Peyer's patch (tissue), 4 donors: ENCODE data around the gene AARS2. TPM values are rescaled to one million over a fixed set of nuclear protein-coding genes. Genes with fewer than 3 reads are reported as not detected.

Experiments used
- DNase-seq, 3 donors: peaks; one replicate each; pipeline ENCODE4 v3.0.0-alpha.2; 2017 to 2019
- H3K27ac ChIP-seq, 4 donors: fragments of 200-600 bp; sonication (generic); one replicate each; pipeline ENCODE4 v1.5.1; 2016 to 2019
- H3K27me3 ChIP-seq, 2 donors: fragments of 200-600 bp; sonication (generic); one replicate each; pipeline ENCODE4 v1.5.1; 2019
- H3K36me3 ChIP-seq, 3 donors: fragments of 200-600 bp; sonication (generic); one replicate each; pipeline ENCODE4 v1.5.1; 2016 to 2019
- H3K4me1 ChIP-seq, 4 donors: fragments of 200-600 bp; sonication (generic); one replicate each; pipeline ENCODE4 v1.5.1; 2016 to 2019
- H3K4me3 ChIP-seq, 4 donors: fragments of 200-600 bp; sonication (generic); 1 replicate in 3 of 4; 2 replicates in 1 of 4; pipeline ENCODE4 v1.5.1; 2016 to 2019; ENCODE audit warnings: mild to moderate bottlenecking in 1 of 4
- H3K9me3 ChIP-seq, 4 donors: fragments of 200-600 bp; sonication (generic); one replicate each; pipeline ENCODE4 v1.5.1; 2016 to 2019; ENCODE audit warnings: mild to moderate bottlenecking in 1 of 4
- POLR2A ChIP-seq, 2 donors: fragments of 450-650 bp; IDR thresholded peaks; one replicate each; pipeline ENCODE4 v1.5.1; 2017; ENCODE audit warnings: antibody characterized with exemption in 2 of 2, mild to moderate bottlenecking in 2 of 2, moderate library complexity in 2 of 2
- total RNA-seq, 4 donors: library from RNA; depleted of rRNA; stranded (reverse); fragments of >200 nt; gene quantifications; one replicate each; pipeline ENCODE4 v1.1.0, GENCODE V29; 2016
- TF ChIP-seq, protein P1 (sequence below), 6 experiments: fragments of 450-650 bp in 4 of 6; fragments of 200-600 bp in 2 of 6; sonication (generic) in 1 of 6; IDR thresholded peaks; one replicate each; pipeline ENCODE4 v1.5.1; 2017 to 2019; ENCODE audit warnings: antibody characterized with exemption in 6 of 6, mild to moderate bottlenecking in 3 of 6, moderate library complexity in 1 of 6

AARS2 gene
- total RNA-seq, 4 donors from 2014 or later = 31.5 to 54.7 (median 37.6) TPM

DNA sequence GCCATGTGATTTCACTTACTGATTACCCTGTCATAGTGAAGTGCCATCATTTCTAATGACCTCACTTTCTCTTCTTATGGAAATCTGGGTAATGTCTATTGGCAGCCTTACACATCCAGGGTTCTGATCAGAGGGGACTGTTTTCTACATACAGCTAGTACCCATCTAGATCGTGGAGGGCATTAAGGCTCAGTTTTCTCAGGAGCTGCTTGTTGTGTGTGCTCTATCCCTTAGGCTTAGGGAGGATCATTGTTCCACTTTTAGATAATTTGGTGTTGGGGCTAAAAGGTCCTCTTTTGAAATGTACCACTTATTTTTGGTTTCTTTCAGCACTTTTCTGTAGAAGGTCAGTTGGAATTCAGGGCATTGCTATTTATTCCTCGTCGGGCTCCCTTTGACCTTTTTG lies 62.4 kb downstream of the AARS2 start:
- Histone ChIP-seq H3K27ac (no peak overlapping the region), H3K27me3 (no peaks in the 10 kb centered on the region), H3K4me3 (no peak overlapping the region), H3K36me3 (peaks cover 0 to 65% (median 0%) of the 10 kb centered on the region in 3 donors), H3K9me3 (no peaks in the 10 kb centered on the region), H3K4me1 (peaks cover 0 to 38% (median 9%) of the 10 kb centered on the region in 4 donors)
- no peak for DNase-seq
- TF ChIP-seq, protein P1, sequence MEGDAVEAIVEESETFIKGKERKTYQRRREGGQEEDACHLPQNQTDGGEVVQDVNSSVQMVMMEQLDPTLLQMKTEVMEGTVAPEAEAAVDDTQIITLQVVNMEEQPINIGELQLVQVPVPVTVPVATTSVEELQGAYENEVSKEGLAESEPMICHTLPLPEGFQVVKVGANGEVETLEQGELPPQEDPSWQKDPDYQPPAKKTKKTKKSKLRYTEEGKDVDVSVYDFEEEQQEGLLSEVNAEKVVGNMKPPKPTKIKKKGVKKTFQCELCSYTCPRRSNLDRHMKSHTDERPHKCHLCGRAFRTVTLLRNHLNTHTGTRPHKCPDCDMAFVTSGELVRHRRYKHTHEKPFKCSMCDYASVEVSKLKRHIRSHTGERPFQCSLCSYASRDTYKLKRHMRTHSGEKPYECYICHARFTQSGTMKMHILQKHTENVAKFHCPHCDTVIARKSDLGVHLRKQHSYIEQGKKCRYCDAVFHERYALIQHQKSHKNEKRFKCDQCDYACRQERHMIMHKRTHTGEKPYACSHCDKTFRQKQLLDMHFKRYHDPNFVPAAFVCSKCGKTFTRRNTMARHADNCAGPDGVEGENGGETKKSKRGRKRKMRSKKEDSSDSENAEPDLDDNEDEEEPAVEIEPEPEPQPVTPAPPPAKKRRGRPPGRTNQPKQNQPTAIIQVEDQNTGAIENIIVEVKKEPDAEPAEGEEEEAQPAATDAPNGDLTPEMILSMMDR (IDR thresholded peaks at IDR 0.05) = no peak
- TF ChIP-seq POLR2A (IDR thresholded peaks at IDR 0.05) = no peak

DNA sequence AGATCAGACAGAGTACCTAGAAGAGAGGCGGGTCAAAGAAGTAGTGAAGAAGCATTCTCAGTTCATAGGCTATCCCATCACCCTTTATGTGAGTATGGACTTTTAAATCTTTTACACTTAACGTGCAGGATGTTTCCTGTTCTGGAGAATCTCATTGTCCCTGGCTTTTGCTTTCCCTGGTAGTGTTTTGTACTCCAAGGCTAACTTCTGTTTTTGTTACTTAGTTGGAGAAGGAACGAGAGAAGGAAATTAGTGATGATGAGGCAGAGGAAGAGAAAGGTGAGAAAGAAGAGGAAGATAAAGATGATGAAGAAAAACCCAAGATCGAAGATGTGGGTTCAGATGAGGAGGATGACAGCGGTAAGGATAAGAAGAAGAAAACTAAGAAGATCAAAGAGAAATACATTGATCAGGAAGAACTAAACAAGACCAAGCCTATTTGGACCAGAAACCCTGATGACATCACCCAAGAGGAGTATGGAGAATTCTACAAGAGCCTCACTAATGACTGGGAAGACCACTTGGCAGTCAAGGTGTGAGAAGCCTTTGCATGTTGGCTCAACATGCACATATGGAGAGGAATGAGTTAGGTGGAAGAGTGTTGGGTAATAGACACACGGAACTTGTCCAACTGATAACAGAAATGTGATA lies 63.0 kb downstream of the AARS2 start:
- peaks cover 0 to 41% (median 10%) of the 10 kb centered on the region in 4 donors for H3K4me1 ChIP-seq
- H3K9me3 ChIP-seq = no peaks in the 10 kb centered on the region
- DNase-seq = no peak
- no peak overlapping the region for H3K27ac ChIP-seq
- no peaks in the 10 kb centered on the region for H3K27me3 ChIP-seq
- H3K36me3 ChIP-seq = peaks cover 0 to 64% (median 0%) of the 10 kb centered on the region in 3 donors
- H3K4me3 ChIP-seq = no peak overlapping the region
- no peak for TF ChIP-seq POLR2A (IDR thresholded peaks at IDR 0.05)
- TF ChIP-seq, protein P1 (IDR thresholded peaks at IDR 0.05) = no peak

Other genes starting within 250 kb of the AARS2 start
- gene MRPL14, start 185.9 kb downstream of the AARS2 start, total RNA-seq = 10 to 100 TPM; 35.5 to 51.1 (median 42.6) TPM
- gene TMEM63B, start 185.8 kb downstream of the AARS2 start, total RNA-seq = 10 to 100 TPM; 56.9 to 92.1 (median 81.9) TPM
- 10 to 100 TPM in 1 of 4 donors, 1 to 10 TPM in 1, under 1 TPM in 1, not detected in 1; 0.67 to 16.5 (median 4.9) TPM for gene CAPN11, start 154.5 kb downstream of the AARS2 start, total RNA-seq
- not detected for gene MYMX, start 96.4 kb downstream of the AARS2 start, total RNA-seq
- gene SLC29A1, start 89.8 kb downstream of the AARS2 start, total RNA-seq = 10 to 100 TPM in 3 of 4 donors, 1 to 10 TPM in 1; 4.4 to 25.6 (median 19.5) TPM
- gene HSP90AB1, start 66.2 kb downstream of the AARS2 start, total RNA-seq = 100 to 1,000 TPM; 181 to 330 (median 254) TPM
- gene SLC35B2, start 55.8 kb downstream of the AARS2 start, total RNA-seq = 10 to 100 TPM; 10.7 to 35.2 (median 26.5) TPM
- 10 to 100 TPM; 16.9 to 36.3 (median 24.9) TPM for gene NFKBIE, start 47.8 kb downstream of the AARS2 start, total RNA-seq
- gene TMEM151B, start 42.9 kb downstream of the AARS2 start, total RNA-seq = under 1 TPM in 2 of 4 donors, not detected in 2; 0.27 to 0.57 TPM
- gene SPATS1, start 29.3 kb upstream of the AARS2 start, total RNA-seq = not detected
- 10 to 100 TPM in 3 of 4 donors, 1 to 10 TPM in 1; 9.9 to 23.1 (median 15.3) TPM for gene CDC5L, start 74.4 kb upstream of the AARS2 start, total RNA-seq